HG02970 (cell line): ENCODE results near the gene EIF2B2.
"Not testable (repeated sequence)": the region's sequence is repeated elsewhere in the genome, so short reads cannot be mapped to it uniquely, and the experiment has no call there.

Source experiments
- ATAC-seq: cut with Tn5 transposase; IDR thresholded peaks from one replicate; pipeline ENCODE4 v1.9.1; 2021; ENCODE audit warnings: mild to moderate bottlenecking, moderate library complexity, moderate number of reproducible peaks; ENCODE audit not compliant: unreplicated experiment, low FRiP score

EIF2B2 gene

DNA sequence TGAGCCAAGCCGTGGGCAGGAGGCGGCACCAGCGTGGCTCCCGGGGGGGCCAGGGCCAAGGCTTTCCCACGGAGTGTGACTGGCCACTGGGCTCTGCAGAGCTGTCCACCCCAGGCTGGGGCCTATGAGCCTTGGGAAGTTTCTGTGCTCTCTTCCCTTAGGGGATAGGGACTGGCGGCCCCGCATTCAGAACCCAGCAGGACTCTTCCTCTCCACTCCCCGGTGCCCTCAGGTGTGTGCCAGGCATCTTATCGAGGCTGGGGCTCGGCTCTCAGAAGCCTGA, 17.8 kb upstream of the EIF2B2 start:
- no peak for ATAC-seq

DNA sequence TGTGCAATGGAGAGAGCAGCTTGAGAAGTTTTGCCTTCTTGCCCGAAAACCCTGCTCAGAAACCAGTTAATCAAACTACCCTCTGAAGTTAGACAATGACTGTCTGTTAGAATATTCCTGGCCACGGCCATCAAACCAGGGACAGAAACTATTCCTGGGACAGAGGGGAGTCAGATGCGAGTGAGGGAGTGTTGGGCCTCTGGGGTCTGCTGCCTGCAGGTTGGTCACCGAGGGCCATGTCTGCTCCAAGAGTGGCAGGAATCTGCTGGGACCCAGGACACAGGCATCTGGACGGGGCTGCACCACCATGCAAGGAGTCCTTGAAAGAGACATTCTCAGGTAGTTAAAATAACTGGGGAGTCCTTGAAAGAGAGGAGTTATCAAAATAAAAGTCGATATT, 16.9 kb upstream of the EIF2B2 start:
- ATAC-seq: no peak

GRCh38 chr14:74988131-74988530, 14.6 kb upstream of the EIF2B2 start:
- no peak for ATAC-seq

DNA sequence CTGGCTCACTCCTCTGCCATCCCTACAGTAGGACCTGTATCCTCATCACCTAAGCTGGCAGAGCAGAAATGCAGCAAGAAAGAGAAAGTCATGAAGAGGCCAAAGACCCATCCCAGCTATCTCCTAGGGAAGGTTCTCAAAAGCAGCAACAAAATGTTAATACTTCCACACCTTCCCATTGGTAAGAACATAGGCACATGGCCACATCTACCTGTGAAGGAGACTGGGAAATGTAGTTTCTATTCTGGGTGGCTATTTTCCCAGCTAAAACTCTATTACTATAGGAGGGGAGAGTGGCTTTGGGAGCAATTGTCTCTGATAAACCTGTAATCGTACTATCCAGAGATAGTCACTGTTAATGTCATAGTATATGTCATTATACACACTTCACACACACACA, 13.7 kb upstream of the EIF2B2 start:
- ATAC-seq: no peak

- ATAC-seq: not testable (repeated sequence)
These were observed 8.5 kb upstream of the EIF2B2 start for GRCh38 chr14:74994182-74994581.

GRCh38 chr14:74995781-74996180, 6.9 kb upstream of the EIF2B2 start:
- not testable (repeated sequence) for ATAC-seq

DNA sequence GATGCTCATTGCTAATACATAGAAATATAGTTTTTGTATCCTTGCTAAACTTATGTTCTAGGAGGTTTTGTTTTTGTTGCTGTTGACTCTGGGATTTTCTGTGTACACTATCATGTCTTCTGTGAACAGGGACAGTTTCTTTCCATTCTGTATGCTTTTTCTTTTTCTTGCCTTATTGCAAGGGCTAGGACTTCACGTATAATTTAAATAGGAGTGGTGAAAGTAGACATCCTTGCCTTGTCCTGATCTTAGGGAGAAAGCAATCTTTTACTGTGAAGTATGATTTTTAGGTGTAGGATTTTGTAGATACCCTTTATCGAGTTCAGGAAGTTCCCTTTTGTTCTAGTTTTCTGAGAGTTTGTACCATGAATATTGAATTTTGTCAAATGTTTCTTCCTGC, 1.5 kb upstream of the EIF2B2 start:
- no peak for ATAC-seq

GRCh38 chr14:75001899-75002298, 822 bp upstream of the EIF2B2 start:
- no peak for ATAC-seq

DNA sequence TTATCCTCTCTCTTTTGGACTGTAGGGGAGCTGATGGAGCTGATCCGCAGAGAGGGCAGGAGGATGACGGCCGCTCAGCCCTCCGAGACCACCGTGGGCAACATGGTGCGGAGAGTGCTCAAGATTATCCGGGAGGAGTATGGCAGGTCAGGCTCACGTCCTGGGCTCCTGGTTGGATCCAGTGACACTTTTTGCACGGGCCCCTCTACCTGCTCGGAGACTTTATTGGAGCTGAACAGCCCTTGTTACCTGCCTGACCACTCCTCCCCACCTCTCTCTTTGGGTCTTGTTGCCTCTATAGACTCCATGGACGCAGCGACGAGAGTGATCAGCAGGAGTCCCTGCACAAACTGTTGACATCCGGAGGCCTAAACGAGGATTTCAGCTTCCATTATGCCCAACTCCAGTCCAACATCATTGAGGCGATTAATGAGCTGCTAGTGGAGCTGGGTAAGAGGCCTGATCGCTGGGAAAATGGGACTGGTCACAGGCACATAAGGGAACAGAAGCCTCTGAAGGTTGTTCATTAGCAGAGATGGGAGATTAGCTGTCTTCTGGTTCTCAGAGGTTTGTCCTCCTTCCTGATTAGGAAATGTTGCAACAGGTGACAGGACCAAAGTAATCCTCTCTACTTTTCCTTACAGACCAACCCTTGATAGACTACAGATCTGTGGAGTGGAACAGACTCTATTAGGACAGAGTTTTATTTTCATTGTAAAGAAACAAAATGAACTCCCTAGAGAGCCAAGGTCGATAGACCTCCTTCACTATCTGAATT, 718 bp downstream of the EIF2B2 start:
- no peak for ATAC-seq

- ATAC-seq: no peak
These were observed 2.6 kb downstream of the EIF2B2 start for GRCh38 chr14:75005357-75005756.

DNA sequence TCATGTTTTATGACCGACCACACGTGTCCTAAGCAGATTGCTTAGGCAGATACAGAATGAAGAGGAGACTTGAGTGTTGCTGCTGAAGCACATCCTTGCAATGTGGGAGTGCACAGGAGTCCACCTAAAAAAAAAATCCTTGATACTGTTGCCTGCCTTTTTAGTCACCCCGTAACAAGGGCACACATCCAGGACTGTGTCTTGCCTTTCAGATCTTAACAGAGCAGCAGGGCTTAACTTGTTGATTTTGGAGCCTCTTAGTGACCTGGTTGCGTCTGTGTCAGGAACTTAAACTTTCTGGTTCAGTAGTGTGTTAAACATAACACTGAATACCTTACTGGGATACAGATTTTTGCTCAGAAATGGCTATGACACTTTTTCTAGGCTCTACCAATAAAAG, 6.5 kb downstream of the EIF2B2 start:
- no peak for ATAC-seq

DNA sequence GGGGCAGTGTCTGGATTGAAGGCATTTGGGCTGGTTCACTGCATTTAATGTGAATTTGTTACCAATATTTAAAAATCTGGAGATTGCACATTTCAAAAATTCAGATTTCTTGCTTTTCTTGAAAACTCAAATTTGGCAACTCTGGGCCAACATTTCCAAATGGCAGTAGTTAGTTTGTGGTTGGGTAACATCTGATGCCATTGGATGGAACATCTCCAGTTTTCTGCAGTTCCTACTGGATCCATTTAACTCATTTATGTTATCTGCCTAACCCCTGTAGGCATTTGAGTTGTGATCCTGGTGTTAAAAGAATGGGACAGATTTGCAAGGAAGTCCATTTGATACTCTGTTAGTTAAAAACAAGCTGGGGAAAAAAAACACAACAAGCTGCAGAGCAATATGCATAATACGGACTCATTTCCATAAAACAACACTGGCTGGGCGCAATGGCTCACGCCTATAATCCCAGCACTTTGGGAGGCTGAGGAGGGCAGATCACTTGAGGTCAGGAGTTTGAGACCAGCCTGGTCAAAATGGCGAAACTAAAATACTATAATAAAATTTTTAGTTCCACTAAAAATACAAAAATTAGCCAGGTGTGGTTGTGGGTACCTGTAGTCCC, 7.9 kb downstream of the EIF2B2 start:
- no peak for ATAC-seq

DNA sequence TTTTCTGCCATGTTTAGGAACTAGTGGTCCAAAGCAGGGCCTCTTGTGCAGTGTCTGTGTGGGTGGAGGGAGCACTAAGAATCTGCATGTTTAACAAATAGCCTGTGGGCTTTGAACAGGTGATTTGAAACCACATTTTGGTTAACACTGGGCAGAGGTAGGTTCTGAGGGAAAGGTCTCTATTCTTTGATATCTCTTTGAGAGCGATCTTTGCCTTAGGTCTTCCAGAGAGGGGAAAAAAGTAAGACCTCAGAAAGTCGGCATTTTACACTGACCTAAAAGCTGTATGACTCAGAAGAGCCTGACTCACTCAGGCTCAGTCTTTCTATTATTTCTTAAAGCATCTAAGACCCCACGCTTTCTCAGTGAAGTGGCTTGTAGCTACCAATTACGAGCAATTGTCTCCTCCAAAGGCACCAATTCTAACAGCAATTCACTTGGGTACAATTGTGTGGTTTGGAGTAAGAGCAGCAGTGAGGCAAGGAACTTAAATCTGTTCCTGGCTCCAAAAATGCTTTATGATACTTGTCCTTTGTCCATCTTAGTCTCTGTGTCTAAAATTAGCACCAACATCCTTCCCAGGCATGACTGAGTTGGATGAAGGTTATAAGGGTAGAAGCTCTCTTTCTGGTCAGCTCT, 8.8 kb downstream of the EIF2B2 start:
- no peak for ATAC-seq

DNA sequence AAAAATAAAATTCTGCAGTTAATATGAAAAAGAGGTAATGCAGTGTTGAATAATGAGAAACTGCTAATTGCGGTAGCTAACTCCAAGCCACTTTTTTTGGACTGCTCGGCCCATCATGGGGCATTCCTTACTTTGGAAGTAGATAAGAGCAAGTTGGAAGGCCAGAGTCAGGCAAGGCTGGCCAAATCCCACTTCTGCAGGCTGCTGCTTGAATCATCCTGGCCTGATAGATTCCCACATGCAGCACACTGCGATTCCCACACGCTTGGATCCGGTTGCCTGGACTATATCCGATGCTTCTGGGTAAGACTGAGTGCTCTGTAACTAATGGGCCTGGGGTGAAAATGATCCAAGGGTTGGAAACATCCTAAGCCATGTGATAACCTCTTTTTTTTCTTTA, 10.6 kb downstream of the EIF2B2 start:
- ATAC-seq: no peak

DNA sequence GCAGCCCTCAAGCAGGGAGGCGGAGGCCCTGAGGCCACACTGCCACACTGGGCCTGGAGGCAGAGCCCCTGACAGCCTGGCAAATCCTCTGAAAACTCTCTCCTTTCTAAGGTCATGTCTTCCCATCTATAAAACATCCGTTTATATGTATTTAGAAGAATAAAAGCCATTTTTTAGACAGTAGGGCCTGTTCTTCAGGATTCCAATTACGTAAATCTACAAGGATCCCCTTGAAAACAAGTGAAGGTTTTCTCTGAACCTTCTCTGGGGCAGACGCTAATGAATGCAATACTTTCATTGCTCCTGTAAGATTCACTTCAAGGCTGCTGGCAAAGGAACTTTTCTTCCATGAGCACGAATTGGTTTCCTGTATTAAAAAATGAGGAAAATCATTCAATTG, 12.8 kb downstream of the EIF2B2 start:
- no peak for ATAC-seq

- no peak for ATAC-seq
These were observed 14.1 kb downstream of the EIF2B2 start for GRCh38 chr14:75016815-75017214.

DNA sequence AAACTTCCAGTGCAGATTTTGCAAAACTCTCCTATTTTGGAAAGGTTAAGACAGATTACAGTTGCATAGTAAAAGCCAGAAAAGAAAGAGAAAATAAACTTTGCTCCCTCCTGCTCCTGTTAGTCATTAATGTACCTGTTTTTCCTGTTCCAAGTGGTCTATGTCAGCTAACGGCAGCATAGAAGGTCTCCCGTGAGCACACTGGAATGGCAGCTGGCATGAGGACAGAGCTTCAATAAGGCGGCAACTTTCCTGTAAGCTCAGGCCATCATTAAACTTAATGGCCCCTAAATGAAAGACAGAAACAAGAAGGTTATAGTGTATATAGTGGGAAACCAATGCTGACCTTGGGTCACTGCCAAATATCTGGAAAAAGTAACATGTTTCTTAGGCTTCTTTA, 16.0 kb downstream of the EIF2B2 start:
- ATAC-seq: no peak

DNA sequence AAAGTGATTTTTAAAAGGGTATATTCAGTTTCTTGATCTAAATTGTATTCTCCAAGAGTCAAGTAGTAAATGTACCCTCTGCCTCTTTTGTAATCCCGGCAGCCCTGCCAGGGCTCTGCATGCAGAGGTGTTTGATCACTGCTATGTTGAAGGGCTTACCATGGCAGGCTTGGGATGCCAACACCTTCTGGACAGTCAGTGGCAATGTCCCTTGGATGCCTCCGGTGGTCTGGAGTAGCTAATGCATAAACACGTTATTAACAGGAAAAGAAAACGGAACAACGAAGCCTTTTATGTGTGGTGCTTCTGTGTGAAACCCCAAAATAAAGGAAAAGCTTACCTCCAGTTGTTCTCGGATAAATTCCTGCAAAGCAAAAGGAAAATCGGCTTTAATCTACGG, 19.9 kb downstream of the EIF2B2 start:
- no peak for ATAC-seq

- no peak for ATAC-seq
These were observed 20.4 kb downstream of the EIF2B2 start for GRCh38 chr14:75023108-75023507.

- ATAC-seq: no peak
These were observed 22.4 kb downstream of the EIF2B2 start for GRCh38 chr14:75025082-75025481.

- ATAC-seq: no peak
These were observed 23.2 kb downstream of the EIF2B2 start for GRCh38 chr14:75025876-75026275.

- ATAC-seq: no peak
These were observed 27.4 kb downstream of the EIF2B2 start for GRCh38 chr14:75030147-75030546.
